Caco-2 (cell line): ENCODE results near the gene RING1. TPM values are rescaled to one million over a fixed set of nuclear protein-coding genes. Genes with fewer than 3 reads are reported as not detected.

Experiments
- BruUV-seq: library from RNA; stranded (reverse); fragments of 400-500 nt; replicated peaks from 2 replicates; lab custom pipeline; 2021; lab: Mats Ljungman, UMichigan
- CTCF ChIA-PET: fragments of 300-600 bp; sonication (Branson Sonifier 250); formaldehyde crosslinking; loops from one replicate; lab custom pipeline; 2022; ENCODE audit warnings: antibody characterized with exemption; lab: Charles Lee
- POLR2A ChIA-PET: fragments of 300-600 bp; sonication (Branson Sonifier 250); formaldehyde crosslinking; loops from one replicate; lab custom pipeline; 2022; ENCODE audit warnings: antibody characterized with exemption; lab: Charles Lee
- DNase-seq, 2 experiments: peaks; one replicate each; pipeline versions ENCODE4 v3.0.0 to v3.0.0-alpha.2; 2020 to 2022
- H3K27me3 ChIP-seq: replicated peaks from 2 replicates; pipeline ENCODE4 v1.6.0; 2011; ENCODE audit warnings: low read length; ENCODE audit not compliant: control insufficient read depth, insufficient read depth
- H3K36me3 ChIP-seq: 2 replicates; pipeline ENCODE4 v1.5.1; 2011; ENCODE audit warnings: low read length; ENCODE audit not compliant: control insufficient read depth, insufficient read depth
- H3K4me1 ChIP-seq: fragments of 250-450 bp; sonication (Bioruptor Pico); 2 replicates; pipeline ENCODE4 v1.5.1; 2020; ENCODE audit warnings: mild to moderate bottlenecking
- H3K4me3 ChIP-seq: 2 replicates; pipeline ENCODE4 v1.5.1; 2011; ENCODE audit warnings: low read depth, mild to moderate bottlenecking, control low read depth, low read length
- H3K9me3 ChIP-seq: fragments of 250-450 bp; sonication (Bioruptor Pico); 2 replicates; pipeline ENCODE4 v1.5.1; 2020; ENCODE audit warnings: mild to moderate bottlenecking, moderate library complexity
- H3K27ac Mint-ChIP-seq: one replicate; pipeline ENCODE4 v1.8.0; 2022; ENCODE audit warnings: mixed read lengths; ENCODE audit not compliant: unreplicated experiment
- H3K27me3 Mint-ChIP-seq: one replicate; pipeline ENCODE4 v1.8.0; 2022; ENCODE audit warnings: mixed read lengths; ENCODE audit not compliant: insufficient read depth, unreplicated experiment
- H3K36me3 Mint-ChIP-seq: one replicate; pipeline ENCODE4 v1.8.0; 2022; ENCODE audit warnings: mild to moderate bottlenecking, mixed read lengths; ENCODE audit not compliant: insufficient read depth, unreplicated experiment
- H3K4me1 Mint-ChIP-seq: one replicate; pipeline ENCODE4 v1.8.0; 2022; ENCODE audit warnings: low read depth, mixed read lengths; ENCODE audit not compliant: unreplicated experiment
- H3K4me3 Mint-ChIP-seq: one replicate; pipeline ENCODE4 v1.8.0; 2022; ENCODE audit warnings: mild to moderate bottlenecking, moderate library complexity, mixed read lengths; ENCODE audit not compliant: unreplicated experiment
- H3K9me3 Mint-ChIP-seq: one replicate; pipeline ENCODE4 v1.8.0; 2022; ENCODE audit warnings: mixed read lengths; ENCODE audit not compliant: unreplicated experiment
- intact Hi-C: fragments of 100-400 bp; cut with micrococcal nuclease; formaldehyde crosslinking; loops from one replicate; pipeline ENCODE4 v1.10.0; 2022; ENCODE audit not compliant: unreplicated experiment
- total RNA-seq: library from RNA; stranded (reverse); gene quantifications from 2 replicates; pipeline ENCODE4 v1.2.3, GENCODE V29; 2022
- TF ChIP-seq, protein P1 (sequence below), 2 experiments: fragments of 200-600 bp in 1 of 2; IDR thresholded peaks; 1 replicate in 1 of 2; 2 replicates in 1 of 2; pipeline versions ENCODE4 v1.5.1 to v1.8.0; 2011 to 2022; ENCODE audit warnings: antibody characterized with exemption in 1 of 2, control low read depth in 1 of 2, inconsistent platforms in 1 of 2, low read depth in 1 of 2, low read length in 1 of 2, mild to moderate bottlenecking in 1 of 2, moderate library complexity in 1 of 2; ENCODE audit not compliant: insufficient read depth in 1 of 2, severe bottlenecking in 1 of 2, unreplicated experiment in 1 of 2

RING1 gene
- total RNA-seq, 1 experiment from 2014 or later: 32.0 TPM

DNA sequence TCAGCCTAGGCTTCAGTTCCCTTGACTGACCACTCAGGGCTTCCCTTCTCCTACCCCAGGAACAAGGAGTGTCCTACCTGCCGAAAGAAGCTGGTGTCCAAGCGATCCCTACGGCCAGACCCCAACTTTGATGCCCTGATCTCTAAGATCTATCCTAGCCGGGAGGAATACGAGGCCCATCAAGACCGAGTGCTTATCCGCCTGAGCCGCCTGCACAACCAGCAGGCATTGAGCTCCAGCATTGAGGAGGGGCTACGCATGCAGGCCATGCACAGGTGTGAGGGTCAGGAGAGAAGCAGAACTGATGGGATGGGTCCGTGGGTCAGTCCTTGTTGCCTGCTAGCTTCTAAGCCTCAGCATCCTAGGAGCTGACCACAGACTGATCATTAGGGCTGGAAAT is 1.6 kb downstream of the RING1 start:
- H3K27me3 Mint-ChIP-seq: peaks cover 12% of the 10 kb centered on the region

DNA sequence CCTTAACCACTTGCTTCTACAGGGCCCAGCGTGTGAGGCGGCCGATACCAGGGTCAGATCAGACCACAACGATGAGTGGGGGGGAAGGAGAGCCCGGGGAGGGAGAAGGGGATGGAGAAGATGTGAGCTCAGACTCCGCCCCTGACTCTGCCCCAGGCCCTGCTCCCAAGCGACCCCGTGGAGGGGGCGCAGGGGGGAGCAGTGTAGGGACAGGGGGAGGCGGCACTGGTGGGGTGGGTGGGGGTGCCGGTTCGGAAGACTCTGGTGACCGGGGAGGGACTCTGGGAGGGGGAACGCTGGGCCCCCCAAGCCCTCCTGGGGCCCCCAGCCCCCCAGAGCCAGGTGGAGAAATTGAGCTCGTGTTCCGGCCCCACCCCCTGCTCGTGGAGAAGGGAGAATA is 2.8 kb downstream of the RING1 start:
- intact Hi-C loops: no loop called here
- H3K36me3 ChIP-seq: peaks cover 4% of the 10 kb centered on the region; the same call in 1 of the 2 replicates
- BruUV-seq: no TSS peak
- ChIA-PET CTCF (interaction anchor here (0.7 kb wide), 1 partner anchor 39 kb away, joined by 4 read pairs; no protein-coding TSS in a partner anchor), POLR2A (no interaction called here)
- H3K4me3 Mint-ChIP-seq: no peak overlapping the region
- no peak overlapping the region for H3K4me3 ChIP-seq
- DNase-seq: no peak
- no peaks in the 10 kb centered on the region for H3K9me3 Mint-ChIP-seq
- H3K36me3 Mint-ChIP-seq: peaks cover 39% of the 10 kb centered on the region
- no peak overlapping the region for H3K27ac Mint-ChIP-seq
- 0 out of 2 replicates have a peak, but pooled peaks cover 4% of the 10 kb centered on the region for H3K4me1 ChIP-seq
- H3K27me3 Mint-ChIP-seq: peaks cover 12% of the 10 kb centered on the region
- peaks cover 25% of the 10 kb centered on the region for H3K4me1 Mint-ChIP-seq
- no peaks in the 10 kb centered on the region for H3K9me3 ChIP-seq
- H3K27me3 ChIP-seq: no peaks in the 10 kb centered on the region
- TF ChIP-seq, protein P1, sequence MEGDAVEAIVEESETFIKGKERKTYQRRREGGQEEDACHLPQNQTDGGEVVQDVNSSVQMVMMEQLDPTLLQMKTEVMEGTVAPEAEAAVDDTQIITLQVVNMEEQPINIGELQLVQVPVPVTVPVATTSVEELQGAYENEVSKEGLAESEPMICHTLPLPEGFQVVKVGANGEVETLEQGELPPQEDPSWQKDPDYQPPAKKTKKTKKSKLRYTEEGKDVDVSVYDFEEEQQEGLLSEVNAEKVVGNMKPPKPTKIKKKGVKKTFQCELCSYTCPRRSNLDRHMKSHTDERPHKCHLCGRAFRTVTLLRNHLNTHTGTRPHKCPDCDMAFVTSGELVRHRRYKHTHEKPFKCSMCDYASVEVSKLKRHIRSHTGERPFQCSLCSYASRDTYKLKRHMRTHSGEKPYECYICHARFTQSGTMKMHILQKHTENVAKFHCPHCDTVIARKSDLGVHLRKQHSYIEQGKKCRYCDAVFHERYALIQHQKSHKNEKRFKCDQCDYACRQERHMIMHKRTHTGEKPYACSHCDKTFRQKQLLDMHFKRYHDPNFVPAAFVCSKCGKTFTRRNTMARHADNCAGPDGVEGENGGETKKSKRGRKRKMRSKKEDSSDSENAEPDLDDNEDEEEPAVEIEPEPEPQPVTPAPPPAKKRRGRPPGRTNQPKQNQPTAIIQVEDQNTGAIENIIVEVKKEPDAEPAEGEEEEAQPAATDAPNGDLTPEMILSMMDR (IDR thresholded peaks at IDR 0.05; ENCODE audit: insufficient read depth in 1 of 2, low read depth in 1 of 2, low read length in 1 of 2, severe bottlenecking in 1 of 2, unreplicated experiment in 1 of 2): no peak

More for the DNA sequence above, 1.6 kb downstream of the RING1 start:
- TF ChIP-seq, protein P1 (IDR thresholded peaks at IDR 0.05; ENCODE audit: insufficient read depth in 1 of 2, low read depth in 1 of 2, low read length in 1 of 2, severe bottlenecking in 1 of 2, unreplicated experiment in 1 of 2): no peak
- Histone ChIP-seq H3K27me3 (no peaks in the 10 kb centered on the region), H3K9me3 (no peaks in the 10 kb centered on the region), H3K36me3 (peaks cover 4% of the 10 kb centered on the region; the same call in 1 of the 2 replicates), H3K4me3 (no peak overlapping the region), H3K4me1 (peaks cover 14% of the 10 kb centered on the region)
- intact Hi-C loops: no loop called here
- DNase-seq: no peak
- H3K4me3 Mint-ChIP-seq: peak overlapping the region; percentile 98
- H3K36me3 Mint-ChIP-seq: peaks cover 52% of the 10 kb centered on the region
- H3K27ac Mint-ChIP-seq: no peak overlapping the region
- no TSS peak for BruUV-seq
- ChIA-PET CTCF (interaction anchor here (2.0 kb wide), 1 partner anchor 39 kb away, joined by 15 read pairs; no protein-coding TSS in a partner anchor), POLR2A (interaction anchor here (1.9 kb wide), 1 partner anchor 40 kb away, joined by 7 read pairs; no protein-coding TSS in a partner anchor)
- H3K4me1 Mint-ChIP-seq: peaks cover 38% of the 10 kb centered on the region
- H3K9me3 Mint-ChIP-seq: no peaks in the 10 kb centered on the region

DNA sequence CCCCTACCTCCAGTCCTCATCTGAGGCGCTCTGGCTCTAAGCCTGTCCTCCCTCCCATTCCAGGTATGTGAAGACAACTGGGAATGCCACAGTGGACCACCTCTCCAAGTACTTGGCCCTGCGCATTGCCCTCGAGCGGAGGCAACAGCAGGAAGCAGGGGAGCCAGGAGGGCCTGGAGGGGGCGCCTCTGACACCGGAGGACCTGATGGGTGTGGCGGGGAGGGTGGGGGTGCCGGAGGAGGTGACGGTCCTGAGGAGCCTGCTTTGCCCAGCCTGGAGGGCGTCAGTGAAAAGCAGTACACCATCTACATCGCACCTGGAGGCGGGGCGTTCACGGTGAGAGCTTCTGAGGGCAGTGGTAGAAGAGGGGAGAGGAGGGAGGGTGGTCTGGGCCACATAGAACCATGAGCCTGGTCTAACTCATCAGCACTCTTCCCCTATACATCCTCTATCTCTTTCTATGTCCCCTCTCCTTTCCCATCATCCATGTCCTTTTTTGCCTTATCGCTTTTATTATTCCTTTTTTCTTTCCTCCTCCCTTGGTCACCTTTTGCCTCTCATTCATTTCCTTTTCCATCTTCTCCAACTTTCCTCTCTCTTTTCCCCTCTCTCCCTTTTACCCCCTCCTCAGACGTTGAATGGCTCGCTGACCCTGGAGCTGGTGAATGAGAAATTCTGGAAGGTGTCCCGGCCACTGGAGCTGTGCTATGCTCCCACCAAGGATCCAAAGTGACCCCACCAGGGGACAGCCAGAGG is 3.5 kb downstream of the RING1 start:
- Histone ChIP-seq H3K27me3 (no peaks in the 10 kb centered on the region), H3K9me3 (no peaks in the 10 kb centered on the region), H3K36me3 (peaks cover 4% of the 10 kb centered on the region; the same call in 1 of the 2 replicates), H3K4me1 (0 out of 2 replicates have a peak, but pooled peaks cover 4% of the 10 kb centered on the region), H3K4me3 (no peak overlapping the region)
- Mint-ChIP-seq H3K36me3 (peaks cover 36% of the 10 kb centered on the region), H3K4me3 (no peak overlapping the region), H3K9me3 (no peaks in the 10 kb centered on the region), H3K27me3 (peaks cover 12% of the 10 kb centered on the region), H3K4me1 (peaks cover 21% of the 10 kb centered on the region), H3K27ac (no peak overlapping the region)
- CTCF ChIA-PET: no interaction called here
- intact Hi-C loops: no loop called here
- no TSS peak for BruUV-seq
- POLR2A ChIA-PET: interaction anchor here (0.6 kb wide), 1 partner anchor 12 kb away, joined by 7 read pairs; no protein-coding TSS in a partner anchor
- DNase-seq: no peak
- TF ChIP-seq, protein P1 (IDR thresholded peaks at IDR 0.05; ENCODE audit: insufficient read depth in 1 of 2, low read depth in 1 of 2, low read length in 1 of 2, severe bottlenecking in 1 of 2, unreplicated experiment in 1 of 2): no peak
